ENCODE data around the gene POR.

POR gene

DNA sequence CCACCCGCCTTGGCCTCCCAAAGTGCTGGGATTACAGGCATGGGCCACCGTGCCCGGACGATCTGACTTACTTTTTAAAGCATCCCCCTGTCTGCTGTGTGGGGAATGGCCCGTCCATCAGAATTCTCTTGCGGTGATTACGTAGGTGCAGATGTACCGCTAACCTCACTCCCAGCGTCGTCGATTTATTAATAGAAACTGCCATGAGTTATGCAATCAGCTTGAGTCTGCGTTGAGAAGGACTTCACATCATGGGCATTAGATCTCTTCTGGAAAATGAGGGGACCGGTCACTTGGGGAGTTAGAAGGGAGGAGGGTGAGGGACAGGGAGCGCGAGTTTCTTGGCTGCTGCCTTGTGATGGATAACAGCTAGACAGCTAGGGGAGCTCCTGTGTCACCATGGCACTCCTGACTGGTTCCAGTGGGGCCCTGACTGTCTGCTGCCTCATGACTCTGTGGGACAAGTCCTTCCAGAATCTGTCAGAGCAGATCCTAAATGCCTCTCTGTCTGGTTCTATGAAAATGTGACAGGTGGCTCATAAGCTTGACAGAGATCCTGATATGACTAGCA, 35.2 kb downstream of the POR start:
- DNase-seq = no peak
- TF ChIP-seq, protein P1, sequence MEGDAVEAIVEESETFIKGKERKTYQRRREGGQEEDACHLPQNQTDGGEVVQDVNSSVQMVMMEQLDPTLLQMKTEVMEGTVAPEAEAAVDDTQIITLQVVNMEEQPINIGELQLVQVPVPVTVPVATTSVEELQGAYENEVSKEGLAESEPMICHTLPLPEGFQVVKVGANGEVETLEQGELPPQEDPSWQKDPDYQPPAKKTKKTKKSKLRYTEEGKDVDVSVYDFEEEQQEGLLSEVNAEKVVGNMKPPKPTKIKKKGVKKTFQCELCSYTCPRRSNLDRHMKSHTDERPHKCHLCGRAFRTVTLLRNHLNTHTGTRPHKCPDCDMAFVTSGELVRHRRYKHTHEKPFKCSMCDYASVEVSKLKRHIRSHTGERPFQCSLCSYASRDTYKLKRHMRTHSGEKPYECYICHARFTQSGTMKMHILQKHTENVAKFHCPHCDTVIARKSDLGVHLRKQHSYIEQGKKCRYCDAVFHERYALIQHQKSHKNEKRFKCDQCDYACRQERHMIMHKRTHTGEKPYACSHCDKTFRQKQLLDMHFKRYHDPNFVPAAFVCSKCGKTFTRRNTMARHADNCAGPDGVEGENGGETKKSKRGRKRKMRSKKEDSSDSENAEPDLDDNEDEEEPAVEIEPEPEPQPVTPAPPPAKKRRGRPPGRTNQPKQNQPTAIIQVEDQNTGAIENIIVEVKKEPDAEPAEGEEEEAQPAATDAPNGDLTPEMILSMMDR (IDR thresholded peaks at IDR 0.05) = no peak
- Mint-ChIP-seq H3K36me3 (ENCODE audit: low read depth) (peaks cover 20% of the 10 kb centered on the region), H3K4me3 (no peak overlapping the region), H3K27ac (peak overlapping the region; percentile 19), H3K4me1 (peaks cover 47% of the 10 kb centered on the region), H3K27me3 (ENCODE audit: low read depth, poor library complexity) (no peaks in the 10 kb centered on the region), H3K9me3 (peaks cover 11% of the 10 kb centered on the region)

- TF ChIP-seq, protein P1 (IDR thresholded peaks at IDR 0.05) = no peak
- Mint-ChIP-seq H3K4me3 (no peak overlapping the region), H3K27me3 (ENCODE audit: low read depth, poor library complexity) (no peaks in the 10 kb centered on the region), H3K27ac (no peak overlapping the region), H3K36me3 (ENCODE audit: low read depth) (peaks cover 24% of the 10 kb centered on the region), H3K4me1 (peaks cover 45% of the 10 kb centered on the region), H3K9me3 (peaks cover 11% of the 10 kb centered on the region)
- DNase-seq = no peak
Measured at GRCh38 chr7:75951506-75951905, 36.6 kb downstream of the POR start.

- no peak for DNase-seq
- H3K36me3 Mint-ChIP-seq (ENCODE audit: low read depth) = peaks cover 24% of the 10 kb centered on the region
- peaks cover 53% of the 10 kb centered on the region for H3K4me1 Mint-ChIP-seq
- no peak overlapping the region for H3K27ac Mint-ChIP-seq
- no peak overlapping the region for H3K4me3 Mint-ChIP-seq
- peaks cover 11% of the 10 kb centered on the region for H3K9me3 Mint-ChIP-seq
- no peaks in the 10 kb centered on the region for H3K27me3 Mint-ChIP-seq (ENCODE audit: low read depth, poor library complexity)
- TF ChIP-seq, protein P1 (IDR thresholded peaks at IDR 0.05) = no peak
Measured at GRCh38 chr7:75953431-75953830, 38.5 kb downstream of the POR start.

GRCh38 chr7:75953931-75954330, 39.0 kb downstream of the POR start:
- Mint-ChIP-seq H3K4me1 (peaks cover 48% of the 10 kb centered on the region), H3K27ac (peak overlapping the region; percentile 94), H3K27me3 (ENCODE audit: low read depth, poor library complexity) (no peaks in the 10 kb centered on the region), H3K4me3 (peak overlapping the region; percentile 20), H3K9me3 (peaks cover 11% of the 10 kb centered on the region), H3K36me3 (ENCODE audit: low read depth) (peaks cover 24% of the 10 kb centered on the region)
- TF ChIP-seq, protein P1 (IDR thresholded peaks at IDR 0.05) = no peak
- no peak for DNase-seq

DNA sequence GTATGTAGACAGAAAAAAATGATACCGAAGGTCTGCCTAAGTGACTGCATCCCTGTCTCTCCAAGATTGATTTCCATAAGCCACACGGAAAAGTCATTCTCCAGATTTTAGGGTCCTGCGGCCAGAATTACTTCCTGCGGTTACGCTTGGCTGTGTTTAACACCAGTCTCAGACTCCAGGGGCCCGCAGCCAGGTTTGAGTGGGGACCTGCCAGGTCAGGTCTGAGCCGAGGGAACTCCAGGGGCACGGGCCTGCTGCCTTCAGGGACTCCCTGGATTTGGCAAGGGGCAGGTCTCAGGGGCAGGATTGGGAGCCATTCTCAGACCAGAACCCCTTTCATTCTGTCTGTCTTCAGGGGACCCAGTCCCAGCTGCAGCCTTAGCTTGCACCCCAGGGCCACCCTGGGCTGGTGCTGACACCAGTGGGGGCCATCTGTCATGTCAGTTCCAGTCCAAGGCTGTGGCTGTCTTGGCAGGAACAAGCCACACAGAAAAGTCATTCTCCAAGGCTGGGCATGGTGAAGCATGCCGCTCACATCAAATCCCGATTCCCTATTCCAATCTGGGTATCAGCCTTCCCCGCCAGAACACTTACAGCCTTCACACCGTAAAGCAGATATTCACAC, 40.5 kb downstream of the POR start:
- no peaks in the 10 kb centered on the region for H3K27me3 Mint-ChIP-seq (ENCODE audit: low read depth, poor library complexity)
- H3K4me1 Mint-ChIP-seq = peaks cover 44% of the 10 kb centered on the region
- H3K4me3 Mint-ChIP-seq = no peak overlapping the region
- peak overlapping the region; percentile 71 for H3K27ac Mint-ChIP-seq
- TF ChIP-seq, protein P1 (IDR thresholded peaks at IDR 0.05) = no peak
- peaks cover 11% of the 10 kb centered on the region for H3K9me3 Mint-ChIP-seq
- DNase-seq = peak; percentile 40
- peaks cover 29% of the 10 kb centered on the region for H3K36me3 Mint-ChIP-seq (ENCODE audit: low read depth)
